Body of pancreas (tissue), 4 donors: ENCODE measurements around the gene GPSM3. TPM values are rescaled to one million over a fixed set of nuclear protein-coding genes. Genes with fewer than 3 reads are reported as not detected.

ENCODE experiments used
- ATAC-seq: fragments of 150-250 bp; one replicate; pipeline ENCODE4 v1.9.1; 2016
- DNase-seq, 4 donors: peaks; one replicate each; pipeline ENCODE4 v3.0.0-alpha.2; 2019
- H3K27ac ChIP-seq, 4 donors: fragments of 200-600 bp; sonication (generic); 1 replicate in 3 of 4; 2 replicates in 1 of 4; pipeline versions ENCODE4 v1.5.1 to v1.6.1; 2016 to 2019; ENCODE audit warnings: mild to moderate bottlenecking in 1 of 4, mixed read lengths in 1 of 4, moderate library complexity in 1 of 4
- H3K27me3 ChIP-seq, 2 donors: fragments of 200-600 bp; sonication (generic); one replicate each; pipeline ENCODE4 v1.6.0; 2016; ENCODE audit warnings: mild to moderate bottlenecking in 1 of 2
- H3K36me3 ChIP-seq, 2 donors: fragments of 200-600 bp; sonication (generic); replicated peaks in 1 of 2; 2 replicates each; pipeline ENCODE4 v1.5.1; 2016; ENCODE audit warnings: low read depth in 2 of 2; ENCODE audit not compliant: insufficient read depth in 1 of 2
- H3K4me1 ChIP-seq: fragments of 200-600 bp; sonication (generic); one replicate; pipeline ENCODE4 v1.6.0; 2016
- H3K4me3 ChIP-seq, 2 donors: fragments of 200-600 bp; sonication (generic); 1 replicate in 1 of 2; 2 replicates in 1 of 2; pipeline ENCODE4 v1.5.1; 2016 to 2019
- H3K9me3 ChIP-seq, 3 donors: fragments of 200-600 bp; sonication (generic); 1 replicate in 2 of 3; 2 replicates in 1 of 3; pipeline ENCODE4 v1.5.1; 2016
- POLR2A ChIP-seq, 3 donors: fragments of 450-650 bp; IDR thresholded peaks; one replicate each; pipeline ENCODE4 v1.6.1; 2016; ENCODE audit warnings: antibody characterized with exemption in 3 of 3, mild to moderate bottlenecking in 2 of 3
- WGBS, 2 donors: methylation state at CpG; one replicate each; pipeline ENCODE4 v1.1.5; 2017; 5-methylcytosine and 5-hydroxymethylcytosine counted together
- intact Hi-C: fragments of 100-400 bp; cut with DNase I; formaldehyde crosslinking; loops from one replicate; pipeline ENCODE4 v1.15.1; 2023
- total RNA-seq, 2 donors: library from RNA; depleted of rRNA; stranded (reverse); fragments of >200 nt; gene quantifications; one replicate each; pipeline ENCODE4 v1.1.0, GENCODE V29; 2016
- TF ChIP-seq, protein P1 (sequence below), 7 experiments: fragments of 450-650 bp in 4 of 7; fragments of 200-600 bp in 3 of 7; sonication (generic) in 3 of 7; IDR thresholded peaks; one replicate each; pipeline ENCODE4 v1.5.1; 2016 to 2019; ENCODE audit warnings: antibody characterized with exemption in 7 of 7

The GPSM3 gene
- total RNA-seq, 2 donors from 2014 or later: 1.3 to 6.0 TPM

DNA sequence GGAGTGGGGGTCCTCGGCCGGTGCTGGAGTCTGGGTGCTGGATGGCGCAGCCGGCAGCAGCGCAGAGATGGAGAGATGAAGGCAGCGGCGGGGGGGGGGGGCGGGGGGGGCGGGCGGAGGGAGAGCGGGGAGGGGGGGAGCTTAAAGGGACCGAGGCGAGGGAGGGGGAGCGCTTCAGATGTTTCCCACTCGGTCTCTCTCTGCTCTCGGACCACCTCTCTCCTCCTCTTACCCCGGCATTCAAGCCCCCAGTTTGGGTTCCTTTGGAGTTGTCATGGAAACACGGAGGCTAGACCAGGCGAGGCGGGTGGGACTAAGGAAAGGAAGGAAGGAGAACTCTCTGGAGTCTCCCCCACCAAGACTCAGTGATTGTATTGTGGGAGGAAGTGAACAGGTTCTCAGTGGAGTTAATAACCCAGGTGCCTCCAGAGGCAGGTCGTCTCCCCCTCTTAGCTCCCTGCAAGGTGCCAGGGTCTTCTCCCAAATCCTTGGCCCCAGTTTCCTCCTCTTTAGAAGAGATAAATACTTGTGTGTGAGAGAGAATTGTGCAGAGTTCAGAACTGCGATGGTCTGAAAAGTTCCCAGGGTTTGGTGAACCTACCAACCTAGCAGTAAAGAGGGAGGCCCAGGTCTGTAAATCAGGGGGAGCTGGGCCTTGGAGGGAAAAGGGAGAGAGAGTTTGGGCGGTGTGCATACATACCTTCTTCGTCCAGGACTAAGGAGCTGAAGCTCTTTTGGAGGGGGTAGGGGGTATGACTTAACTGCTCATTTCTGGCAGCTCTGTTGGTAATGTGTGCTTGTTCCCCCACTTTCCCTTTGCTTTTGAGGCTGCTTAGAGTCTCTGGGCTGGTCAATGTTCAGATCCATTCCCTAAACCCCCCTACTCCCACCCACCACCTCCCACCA, 40.3 kb downstream of the GPSM3 start, which contains the start of gene PRRT1:
PRRT1 (minus strand) TSS at position 77 of the 906 bp plus-strand sequence. CDS start 112 bp downstream, outside the sequence.
- 42 to 44% methylated on average over 13 to 19 of the region's 24 CpGs for WGBS, 2 donors
- intact Hi-C loops: no loop called here
- TF ChIP-seq, protein P1, sequence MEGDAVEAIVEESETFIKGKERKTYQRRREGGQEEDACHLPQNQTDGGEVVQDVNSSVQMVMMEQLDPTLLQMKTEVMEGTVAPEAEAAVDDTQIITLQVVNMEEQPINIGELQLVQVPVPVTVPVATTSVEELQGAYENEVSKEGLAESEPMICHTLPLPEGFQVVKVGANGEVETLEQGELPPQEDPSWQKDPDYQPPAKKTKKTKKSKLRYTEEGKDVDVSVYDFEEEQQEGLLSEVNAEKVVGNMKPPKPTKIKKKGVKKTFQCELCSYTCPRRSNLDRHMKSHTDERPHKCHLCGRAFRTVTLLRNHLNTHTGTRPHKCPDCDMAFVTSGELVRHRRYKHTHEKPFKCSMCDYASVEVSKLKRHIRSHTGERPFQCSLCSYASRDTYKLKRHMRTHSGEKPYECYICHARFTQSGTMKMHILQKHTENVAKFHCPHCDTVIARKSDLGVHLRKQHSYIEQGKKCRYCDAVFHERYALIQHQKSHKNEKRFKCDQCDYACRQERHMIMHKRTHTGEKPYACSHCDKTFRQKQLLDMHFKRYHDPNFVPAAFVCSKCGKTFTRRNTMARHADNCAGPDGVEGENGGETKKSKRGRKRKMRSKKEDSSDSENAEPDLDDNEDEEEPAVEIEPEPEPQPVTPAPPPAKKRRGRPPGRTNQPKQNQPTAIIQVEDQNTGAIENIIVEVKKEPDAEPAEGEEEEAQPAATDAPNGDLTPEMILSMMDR (IDR thresholded peaks at IDR 0.05): no peak
- TF ChIP-seq POLR2A (IDR thresholded peaks at IDR 0.05): no peak
- Histone ChIP-seq H3K27me3 (peaks cover 0 to 8% of the 10 kb centered on the region in 2 donors), H3K27ac (peak within 1 kb of the TSS in 2 of 4 donors; percentile 1 to 90), H3K36me3 (no peaks in the 10 kb centered on the region), H3K4me3 (no peak within 1 kb of the TSS), H3K9me3 (no peaks in the 10 kb centered on the region), H3K4me1 (peaks cover 39% of the 10 kb centered on the region)
- DNase-seq: no peak
- no peak for ATAC-seq

DNA sequence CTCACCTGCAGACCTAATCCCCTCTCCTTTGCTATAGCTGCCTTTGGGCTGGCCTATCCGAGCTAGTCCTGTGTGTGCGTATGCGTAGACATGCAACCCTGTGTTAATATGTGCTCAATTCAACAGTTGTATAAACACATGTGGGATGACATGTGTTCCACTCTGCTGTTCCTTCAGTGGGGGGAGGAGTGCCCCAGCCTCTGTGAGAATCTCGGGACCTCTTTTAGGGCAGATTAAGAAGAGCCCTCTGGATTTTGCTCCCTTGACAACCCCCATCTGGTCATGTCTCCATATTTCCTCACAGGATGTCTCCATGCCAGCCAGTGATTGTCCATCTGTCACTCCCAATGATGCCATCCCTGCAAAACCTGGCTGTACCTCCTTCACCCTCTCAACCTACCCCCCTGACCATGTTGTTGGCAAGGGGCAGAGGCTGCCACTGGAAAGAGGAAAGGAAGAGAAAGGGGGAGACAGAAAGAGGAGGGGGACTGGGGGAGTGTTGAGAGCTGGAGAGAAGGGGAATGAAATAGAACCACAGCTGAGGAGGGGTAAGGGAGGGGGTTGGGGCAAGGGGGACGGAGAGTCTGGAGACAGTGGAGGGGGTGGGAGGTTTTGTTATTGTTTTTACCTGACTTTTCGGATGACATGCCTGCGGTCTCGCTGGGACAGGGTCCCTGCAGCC, 41.1 kb downstream of the GPSM3 start:
- no peak for ATAC-seq
- WGBS, 2 donors: 44 to 62% methylated on average over 8 of the region's 8 CpGs
- no peak for DNase-seq
- no peak for TF ChIP-seq POLR2A (IDR thresholded peaks at IDR 0.05)
- TF ChIP-seq, protein P1 (IDR thresholded peaks at IDR 0.05): no peak
- Histone ChIP-seq H3K36me3 (no peaks in the 10 kb centered on the region), H3K27ac (no peak overlapping the region), H3K4me1 (peaks cover 39% of the 10 kb centered on the region), H3K4me3 (no peak overlapping the region), H3K27me3 (peaks cover 0 to 8% of the 10 kb centered on the region in 2 donors), H3K9me3 (no peaks in the 10 kb centered on the region)
- intact Hi-C loops: no loop called here

DNA sequence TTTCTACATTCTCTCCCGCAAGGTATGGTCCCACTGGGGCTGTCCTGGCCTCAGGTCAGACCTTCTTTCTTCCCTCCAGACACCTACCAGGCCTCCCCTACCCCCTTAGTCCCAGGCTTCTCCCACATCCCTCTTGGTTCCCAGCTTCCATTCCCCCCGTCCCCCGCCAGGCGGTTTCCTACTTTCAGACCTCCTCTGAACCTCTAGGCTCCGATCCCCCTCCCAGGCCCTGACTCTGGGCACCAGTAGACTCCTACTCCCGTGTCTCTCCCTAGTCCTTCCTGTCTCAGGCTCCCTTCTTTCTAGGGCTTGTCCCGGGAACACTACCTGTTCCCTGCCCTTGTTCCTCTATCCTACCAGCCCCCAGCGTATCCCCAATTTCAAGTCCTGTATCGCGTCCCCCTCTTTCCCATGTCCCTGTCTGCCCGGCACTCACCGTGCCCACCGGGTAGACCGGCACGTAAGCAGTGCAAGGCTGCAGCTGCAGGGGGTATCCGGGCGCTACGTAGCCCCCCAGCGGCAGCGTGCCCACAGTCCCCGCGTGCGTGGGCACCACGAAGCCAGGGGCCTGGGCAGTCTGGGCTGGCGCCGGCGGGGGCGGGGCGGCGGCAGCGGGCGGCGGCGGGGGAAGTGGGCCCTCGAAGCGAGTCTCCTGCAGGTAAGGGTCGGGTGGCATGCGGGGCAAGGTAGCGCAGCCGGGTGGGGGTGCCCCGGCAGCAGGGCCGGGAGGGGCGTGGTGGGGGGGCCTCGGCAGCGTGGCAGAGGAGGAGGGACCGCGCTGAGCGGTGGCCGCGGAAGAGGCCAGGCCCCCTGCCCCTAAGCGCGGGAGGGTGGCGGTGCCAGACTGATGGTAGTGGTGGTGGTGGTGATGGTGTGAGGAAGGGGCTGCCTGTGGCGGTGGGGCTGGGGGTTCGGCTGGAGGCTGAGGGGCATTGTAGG, 42.2 kb downstream of the GPSM3 start:
- Histone ChIP-seq H3K9me3 (no peaks in the 10 kb centered on the region), H3K4me1 (peaks cover 31% of the 10 kb centered on the region), H3K4me3 (no peak overlapping the region), H3K27ac (no peak overlapping the region), H3K27me3 (peaks cover 0 to 8% of the 10 kb centered on the region in 2 donors), H3K36me3 (no peaks in the 10 kb centered on the region)
- DNase-seq (no peak), ATAC-seq (no peak)
- no peak for TF ChIP-seq POLR2A (IDR thresholded peaks at IDR 0.05)
- TF ChIP-seq, protein P1 (IDR thresholded peaks at IDR 0.05): no peak
- intact Hi-C loops: no loop called here
- 40 to 57% methylated on average over 30 to 54 of the region's 55 CpGs for WGBS, 2 donors

DNA sequence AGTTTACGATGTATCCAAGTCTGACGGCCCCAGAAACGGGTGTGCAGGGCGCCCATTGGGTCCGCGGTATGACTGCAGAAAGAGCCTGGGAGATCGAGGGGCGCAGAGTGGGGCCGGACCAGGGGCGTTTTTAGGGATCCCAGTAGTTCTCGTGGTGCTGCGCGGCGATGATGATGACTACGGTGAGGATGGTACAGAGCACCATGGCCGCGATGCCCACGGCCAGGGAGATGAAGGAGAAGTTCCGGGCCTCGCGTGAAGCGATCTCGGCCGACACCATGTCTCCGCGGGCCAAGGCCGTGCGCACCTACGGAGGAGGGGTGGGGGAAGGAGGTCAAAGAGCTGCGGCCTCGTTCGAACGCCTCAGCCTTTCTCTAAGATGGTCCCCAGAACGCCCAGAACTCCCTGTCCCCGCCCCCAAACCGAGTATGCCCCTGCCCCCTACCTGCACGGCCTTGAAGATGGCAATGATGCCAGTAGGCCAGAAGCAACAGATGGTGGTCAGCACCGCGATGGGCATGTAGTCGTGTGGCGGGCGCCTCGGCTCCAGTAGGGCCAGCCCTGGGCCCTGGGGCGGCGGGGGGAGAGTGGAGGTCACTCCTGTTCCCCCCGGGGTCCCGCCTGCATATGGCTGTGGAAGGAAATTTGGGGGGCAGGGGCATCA, 43.2 kb downstream of the GPSM3 start:
- Histone ChIP-seq H3K9me3 (no peaks in the 10 kb centered on the region), H3K27ac (no peak overlapping the region), H3K4me1 (peaks cover 23% of the 10 kb centered on the region), H3K27me3 (peaks cover 0 to 8% of the 10 kb centered on the region in 2 donors), H3K4me3 (no peak overlapping the region), H3K36me3 (no peaks in the 10 kb centered on the region)
- ATAC-seq (no peak), DNase-seq (no peak)
- 25 to 35% methylated on average over 11 to 46 of the region's 47 CpGs for WGBS, 2 donors
- TF ChIP-seq, protein P1 (IDR thresholded peaks at IDR 0.05): peak in 1 of 7 experiments; percentile 1
- no peak for TF ChIP-seq POLR2A (IDR thresholded peaks at IDR 0.05)
- intact Hi-C loops: no loop called here
